HG03108 (cell line): ENCODE results near the gene MAT2A.

Experiments used
- ATAC-seq: cut with Tn5 transposase; IDR thresholded peaks from one replicate; pipeline ENCODE4 v1.9.1; 2021; ENCODE audit warnings: moderate library complexity; ENCODE audit not compliant: unreplicated experiment

Gene MAT2A

DNA sequence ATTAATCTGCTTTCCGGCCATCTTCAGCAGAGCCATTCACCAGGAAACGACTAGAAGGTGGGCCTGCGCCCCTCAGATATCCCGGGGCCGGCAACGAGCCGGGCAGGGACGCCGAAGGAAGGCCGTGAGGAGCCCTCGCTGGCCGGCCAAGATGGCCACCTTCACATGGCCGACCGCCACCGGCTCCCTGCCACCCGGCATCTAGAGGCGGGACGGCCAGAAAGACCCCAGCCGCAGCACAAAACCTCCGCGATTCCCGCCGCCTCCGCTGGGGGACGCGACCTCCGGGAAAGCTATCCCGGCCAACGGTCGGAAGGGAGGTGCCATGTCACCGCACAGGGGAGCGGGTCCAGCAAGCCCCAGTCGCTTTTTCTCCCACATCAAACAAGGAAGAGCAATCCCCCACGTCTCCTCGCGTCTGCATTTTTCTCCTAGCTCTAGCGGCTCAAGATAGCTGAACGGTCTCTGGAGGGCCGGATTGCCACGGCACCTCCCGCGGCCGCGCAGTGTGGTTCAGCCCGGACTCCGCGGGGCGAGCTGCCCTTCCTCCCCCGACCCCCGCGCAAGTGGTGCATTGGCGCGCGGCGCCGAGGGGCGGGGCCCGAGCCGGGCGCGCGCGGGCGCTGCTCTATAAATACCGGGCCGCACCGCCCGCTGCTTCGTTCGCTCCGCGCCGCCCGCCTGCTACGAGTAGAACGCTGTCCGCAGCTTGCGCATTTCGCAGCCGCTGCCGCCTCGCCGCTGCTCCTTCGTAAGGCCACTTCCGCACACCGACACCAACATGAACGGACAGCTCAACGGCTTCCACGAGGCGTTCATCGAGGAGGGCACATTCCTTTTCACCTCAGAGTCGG lies at the start of gene MAT2A:
MAT2A (plus strand) TSS at position 662 of the 854 bp plus-strand sequence; CDS start at position 782, 120 bp downstream.
- ATAC-seq, result peak; percentile 69

DNA sequence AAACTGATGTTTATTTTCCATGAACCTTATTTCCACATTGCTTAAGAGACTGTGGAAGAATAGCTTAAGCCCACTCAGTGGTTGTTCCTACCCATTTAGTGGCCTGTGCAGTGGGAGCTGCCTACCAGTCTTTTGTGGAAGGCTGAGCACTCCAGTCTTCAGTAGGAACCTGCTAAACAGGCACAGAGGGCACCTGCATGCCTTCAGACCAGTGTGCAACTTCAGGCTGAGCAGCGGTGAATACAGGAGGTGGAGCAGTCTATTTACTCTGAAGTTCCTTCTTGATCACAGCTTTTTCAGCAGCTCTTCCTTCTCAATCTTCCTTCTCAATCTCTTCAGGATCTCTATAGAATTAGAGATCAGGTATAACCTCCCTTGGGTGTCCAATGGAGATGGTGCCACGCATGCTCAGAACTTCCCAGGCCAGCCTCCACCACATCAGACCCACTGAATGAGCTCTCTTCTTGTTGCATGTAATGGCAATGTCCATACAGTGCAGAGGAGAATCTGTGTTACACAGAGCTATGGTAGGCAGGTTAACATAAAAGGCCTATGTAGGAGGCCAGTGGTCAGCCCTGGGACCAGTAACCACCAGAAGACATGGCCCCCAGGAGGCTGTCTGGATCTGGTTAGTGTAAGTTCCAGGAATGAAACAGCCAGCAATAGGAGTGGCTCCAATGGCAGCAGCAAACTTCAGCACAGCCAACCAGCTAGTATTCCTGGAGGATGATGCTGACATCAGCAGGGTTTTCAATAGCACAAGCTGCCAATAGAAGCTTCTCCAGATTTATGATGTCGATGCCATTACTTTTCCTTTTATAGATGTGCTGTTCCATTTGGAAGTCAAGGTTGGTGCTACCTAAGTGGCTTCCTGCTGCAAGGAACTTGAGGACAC lies 47.9 kb upstream of the MAT2A start:
- ATAC-seq, result no peak

DNA sequence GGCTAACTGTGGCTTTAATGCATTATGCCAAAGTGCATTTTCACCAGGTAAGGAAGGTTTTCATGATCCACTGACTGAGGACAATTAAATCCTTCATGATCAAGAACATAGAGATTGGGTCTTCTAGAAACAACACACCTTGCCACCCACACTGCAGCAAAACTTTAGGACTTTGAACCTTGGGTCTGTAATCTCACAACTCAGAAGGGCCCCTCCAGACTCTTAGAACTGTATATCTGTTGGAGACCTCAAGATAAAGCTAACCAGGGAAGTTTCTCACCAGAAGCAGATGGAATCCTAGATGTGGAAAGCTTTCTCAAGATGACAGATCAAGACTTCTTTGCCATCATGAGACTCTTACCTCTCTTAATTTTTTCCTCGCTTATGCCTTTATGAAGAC lies 42.5 kb upstream of the MAT2A start:
- ATAC-seq, result no peak

DNA sequence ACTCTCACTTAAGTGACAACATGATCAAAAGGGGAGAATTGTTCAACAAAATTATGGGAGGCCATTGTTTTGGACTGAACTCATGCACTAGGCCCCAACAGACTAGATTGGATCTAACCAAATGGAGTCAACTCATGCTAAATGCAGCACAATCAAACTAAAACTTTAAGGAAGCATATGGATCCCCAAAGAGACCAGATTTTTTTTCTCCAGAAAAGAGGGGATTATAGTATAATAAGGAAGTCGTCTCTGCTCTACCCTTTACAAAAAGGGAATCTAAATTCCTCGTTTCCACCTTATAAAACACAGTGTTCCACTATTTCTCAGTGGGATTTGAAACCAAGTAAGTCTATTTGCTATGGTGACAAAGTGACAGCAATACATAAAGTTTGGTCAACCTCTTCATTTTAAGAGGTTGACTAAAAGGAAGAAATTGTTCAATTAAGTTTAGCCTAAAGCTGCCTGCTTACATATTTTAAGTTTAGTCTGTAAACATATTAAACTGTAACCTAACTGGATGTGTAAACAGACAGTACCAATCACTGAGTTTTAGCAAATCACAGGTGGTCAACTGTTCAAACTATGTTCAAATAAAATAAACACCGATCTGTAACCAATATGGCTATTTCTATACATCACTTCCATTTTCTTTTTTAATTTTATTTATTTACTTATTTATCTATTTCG lies 40.9 kb upstream of the MAT2A start:
- ATAC-seq, result no peak

DNA sequence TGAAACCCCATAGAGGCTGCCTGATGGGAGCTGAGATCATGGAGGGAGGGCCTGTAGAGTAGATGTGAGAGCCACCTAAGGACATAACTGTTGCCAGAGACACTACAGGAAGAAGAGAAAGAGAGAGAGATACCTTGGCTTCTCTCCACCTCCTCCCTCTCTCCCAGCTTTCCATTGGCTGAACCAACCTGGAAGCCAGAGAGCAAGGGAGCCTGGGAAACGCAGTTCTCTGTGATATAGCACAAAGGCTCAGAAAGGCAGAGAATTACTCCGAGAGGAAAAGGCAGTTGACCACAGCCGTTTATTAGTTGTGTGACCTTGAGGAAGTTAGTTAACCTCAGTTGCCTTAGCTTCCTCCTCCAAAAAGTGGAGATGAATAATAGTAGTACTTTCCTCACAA lies 37.7 kb upstream of the MAT2A start:
- ATAC-seq, result no peak

DNA sequence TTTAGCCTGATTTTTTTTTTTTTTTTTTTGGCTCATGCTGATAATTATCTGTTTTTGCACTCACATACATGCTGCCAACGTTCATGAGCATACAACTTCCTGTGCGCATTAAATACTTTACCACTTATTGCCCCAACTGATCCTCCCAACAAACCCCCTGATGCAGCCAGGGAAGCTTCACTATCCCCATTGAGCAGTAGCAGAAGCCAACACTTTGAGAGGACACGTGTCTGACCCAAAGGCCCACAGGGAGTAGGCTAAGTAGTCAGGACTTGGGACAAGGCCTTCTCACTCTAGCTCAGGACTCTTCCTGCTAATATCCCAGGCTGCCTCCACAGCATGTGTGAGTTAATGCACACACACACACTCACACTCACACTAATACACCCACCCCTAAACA lies 36.2 kb upstream of the MAT2A start:
- ATAC-seq, result no peak

DNA sequence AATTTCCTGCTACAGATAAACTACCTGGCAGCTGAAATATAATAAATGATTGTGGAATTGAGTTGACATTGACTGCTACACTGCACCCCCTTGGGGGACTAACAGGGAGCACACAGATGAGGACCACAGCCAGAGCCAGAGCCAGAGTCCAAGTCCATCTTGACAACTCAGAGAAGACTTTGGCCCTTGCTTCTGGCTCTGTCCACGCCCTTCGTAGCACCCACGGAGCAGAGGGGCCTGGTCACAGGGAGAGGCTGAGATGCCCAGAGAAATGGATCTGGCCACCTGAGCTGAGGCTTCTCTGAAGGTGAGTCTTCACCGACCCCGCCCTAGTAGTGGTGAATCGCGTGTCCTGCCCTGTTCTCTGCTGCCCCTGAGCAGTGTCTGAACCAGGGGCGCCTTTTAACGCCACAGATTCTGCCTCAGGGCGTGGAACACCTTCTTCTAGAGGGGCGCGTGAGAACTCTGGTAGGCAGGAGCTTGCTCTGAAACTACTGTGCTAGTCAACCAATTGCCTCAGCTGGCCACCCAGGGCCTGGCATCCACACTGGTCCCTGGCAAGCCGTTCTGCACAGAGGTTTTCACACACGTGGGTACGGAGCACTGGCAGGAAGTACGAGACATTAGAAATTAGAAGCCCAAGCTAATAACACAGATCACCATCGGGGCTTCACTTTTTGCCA lies 35.7 kb upstream of the MAT2A start:
- ATAC-seq, result no peak

DNA sequence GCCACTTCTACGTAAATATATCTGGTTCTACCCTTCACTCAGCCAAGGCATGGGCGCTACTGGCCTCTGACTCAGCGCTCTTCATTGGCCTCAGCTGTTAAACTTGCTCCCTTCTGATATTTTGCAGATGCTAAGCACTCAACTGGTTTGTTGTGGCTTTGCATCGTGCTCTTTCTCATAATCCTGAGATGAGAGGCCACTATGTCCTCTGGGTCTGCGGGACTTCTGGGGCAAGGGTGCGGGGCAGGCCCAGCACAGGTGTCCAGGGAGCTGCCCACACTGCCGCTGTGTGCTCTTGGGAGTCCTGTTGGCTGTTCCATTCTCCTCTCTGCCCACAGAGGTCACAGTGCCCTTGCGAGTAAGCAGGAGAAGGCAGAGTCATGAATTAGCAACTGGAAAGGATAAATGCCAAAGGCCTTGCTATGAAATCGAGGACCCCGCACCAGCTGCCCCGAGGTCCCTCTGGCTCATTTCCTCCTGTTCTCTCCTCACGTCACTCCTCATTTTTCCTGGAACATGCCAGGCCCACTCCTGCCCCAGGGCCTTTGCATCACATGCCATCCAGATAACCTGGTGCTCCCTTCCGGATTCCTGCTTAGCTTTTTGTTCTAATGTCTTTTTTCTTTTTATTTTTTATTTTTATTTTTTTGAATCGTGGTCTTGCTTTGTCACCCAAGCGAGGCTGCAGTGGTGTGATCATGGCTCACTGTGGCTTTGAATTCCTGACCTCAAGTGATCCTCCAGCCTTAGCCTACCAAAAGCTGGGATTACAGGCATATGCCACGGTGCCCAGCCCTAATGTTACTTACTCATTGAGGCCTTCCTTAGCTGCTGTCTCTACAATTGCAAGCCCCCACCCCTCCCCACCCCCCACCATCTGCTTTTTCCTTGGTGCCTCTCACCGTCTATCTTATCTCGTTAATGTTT lies 34.9 kb upstream of the MAT2A start:
- no peak for ATAC-seq

DNA sequence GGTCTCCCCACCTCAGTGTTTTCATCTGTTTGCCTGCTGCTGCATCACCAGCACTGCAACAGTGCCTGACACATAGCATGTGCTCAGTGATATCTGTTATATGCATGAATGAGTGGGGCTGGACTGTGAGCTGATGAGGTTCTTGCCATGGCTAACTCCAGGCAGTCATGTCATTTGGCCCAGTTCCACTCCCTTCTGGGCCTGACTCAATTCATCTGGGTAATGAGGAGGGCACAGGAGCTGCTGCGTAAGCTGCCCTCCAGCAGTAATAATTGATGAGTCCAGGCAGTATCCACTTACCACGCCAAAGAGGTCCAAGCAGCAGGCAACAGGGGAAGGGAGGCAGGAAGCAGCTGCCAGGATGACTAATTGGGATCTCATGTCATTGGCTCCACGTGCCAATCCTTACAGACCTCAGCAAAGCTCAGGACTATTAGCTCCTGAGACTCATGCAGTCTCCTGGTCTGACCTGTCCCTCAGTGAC lies 34.1 kb upstream of the MAT2A start:
- ATAC-seq, result no peak

DNA sequence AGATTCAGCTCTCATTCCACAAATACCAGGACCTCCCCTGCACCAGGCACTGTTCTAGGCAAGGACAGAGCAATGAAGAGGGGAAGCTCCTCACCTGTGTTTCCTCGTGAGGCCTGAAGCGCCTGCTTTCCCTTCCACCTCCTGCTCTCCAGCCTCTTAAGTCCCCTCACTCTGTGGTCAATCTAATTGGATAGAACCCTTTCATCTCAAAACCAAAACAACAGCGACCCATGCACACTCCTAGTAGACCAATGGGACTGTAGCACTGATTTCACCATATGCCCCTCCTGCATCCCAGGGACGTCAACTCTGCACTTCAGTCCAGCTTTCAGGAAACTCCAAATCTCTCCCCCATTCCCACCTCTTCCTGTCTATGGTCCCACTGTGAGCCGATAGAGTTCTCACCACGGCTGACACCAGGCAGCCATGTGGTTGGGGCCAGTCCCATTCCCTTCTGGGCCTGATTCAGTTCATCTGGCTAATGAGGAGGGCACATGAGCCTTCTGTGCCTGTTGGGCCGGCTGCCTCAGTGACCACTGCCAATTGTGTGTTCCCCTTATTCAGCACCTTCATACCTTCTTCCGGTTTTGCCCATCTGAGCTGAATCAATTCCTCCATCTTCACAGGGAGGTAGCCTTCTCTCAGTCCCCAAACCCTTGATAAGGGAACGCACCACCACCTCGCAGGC lies 33.3 kb upstream of the MAT2A start:
- ATAC-seq, result no peak

DNA sequence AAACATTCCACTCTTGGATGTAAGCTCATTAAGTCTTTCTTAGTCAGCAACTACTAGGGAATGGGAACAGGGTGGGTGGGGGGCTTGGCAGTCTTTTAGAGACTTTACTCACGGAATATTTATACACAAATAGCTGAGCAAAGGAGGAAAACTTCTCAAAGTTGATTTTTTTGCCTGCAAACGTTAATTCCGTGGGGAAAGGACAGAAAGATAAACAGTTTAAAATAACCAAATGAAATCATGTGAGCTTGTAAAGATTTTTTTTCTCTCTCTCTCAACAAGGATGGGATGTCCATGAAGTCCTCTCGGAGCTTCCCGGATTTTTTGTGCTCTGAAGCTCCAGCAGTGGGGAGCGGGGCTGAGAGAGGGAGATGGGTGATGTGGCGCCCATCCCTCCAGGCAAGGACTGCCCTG lies 32.2 kb upstream of the MAT2A start:
- ATAC-seq, result no peak

DNA sequence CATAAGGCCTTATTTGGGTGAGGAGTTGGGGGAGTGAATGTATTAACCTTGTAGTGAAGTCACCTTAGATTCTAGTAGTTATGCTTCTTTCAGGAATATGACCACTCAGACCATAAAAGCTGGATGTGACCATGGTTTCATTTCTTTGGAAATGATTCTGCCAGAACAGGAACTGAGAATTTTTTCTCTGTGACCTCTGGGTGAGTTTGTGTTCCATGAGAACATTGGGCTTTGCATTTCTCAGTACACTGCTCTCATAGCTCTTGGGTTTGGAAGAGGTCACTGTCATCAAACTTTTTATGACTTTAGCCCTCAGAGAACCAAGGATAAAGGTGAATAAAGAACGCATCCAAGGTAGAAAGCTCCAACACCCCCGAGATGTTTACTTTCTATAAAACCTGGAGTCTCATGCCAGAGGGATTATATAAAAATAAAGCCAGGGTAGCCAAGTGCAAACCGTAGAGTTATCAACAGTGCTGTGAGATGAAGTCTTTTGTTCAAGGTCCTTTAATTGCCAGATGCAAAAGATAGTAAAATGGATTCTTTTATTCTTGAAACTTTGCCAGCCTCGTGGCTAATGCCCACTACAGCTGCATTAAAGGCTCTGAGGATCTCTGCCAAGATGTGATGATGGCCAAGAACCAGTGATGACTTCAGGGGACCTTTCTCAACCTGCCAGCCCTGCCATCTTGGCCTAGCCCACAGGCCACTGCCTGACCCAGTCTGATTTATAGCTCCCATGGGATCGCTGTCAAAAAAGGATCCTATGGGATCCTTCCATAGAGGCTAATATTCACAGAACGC lies 27.8 kb upstream of the MAT2A start:
- no peak for ATAC-seq

DNA sequence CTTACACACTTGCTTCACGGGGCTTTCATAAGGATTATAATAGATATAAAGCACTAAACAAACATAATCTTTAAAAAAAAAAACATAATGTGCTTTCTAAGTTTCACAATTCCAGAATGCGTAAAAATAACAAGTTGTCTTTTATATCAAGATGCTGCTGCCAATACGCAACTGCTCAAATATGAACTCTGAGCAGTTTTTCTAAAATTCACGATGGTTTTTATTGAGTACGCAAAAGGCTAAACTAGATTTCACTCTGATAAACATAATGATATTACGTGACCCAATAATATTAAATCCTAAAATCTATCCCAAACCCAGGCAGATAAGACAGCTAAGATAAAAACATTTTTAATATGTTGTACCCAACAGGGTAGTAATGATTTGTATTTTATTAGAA lies 24.6 kb upstream of the MAT2A start:
- no peak for ATAC-seq

DNA sequence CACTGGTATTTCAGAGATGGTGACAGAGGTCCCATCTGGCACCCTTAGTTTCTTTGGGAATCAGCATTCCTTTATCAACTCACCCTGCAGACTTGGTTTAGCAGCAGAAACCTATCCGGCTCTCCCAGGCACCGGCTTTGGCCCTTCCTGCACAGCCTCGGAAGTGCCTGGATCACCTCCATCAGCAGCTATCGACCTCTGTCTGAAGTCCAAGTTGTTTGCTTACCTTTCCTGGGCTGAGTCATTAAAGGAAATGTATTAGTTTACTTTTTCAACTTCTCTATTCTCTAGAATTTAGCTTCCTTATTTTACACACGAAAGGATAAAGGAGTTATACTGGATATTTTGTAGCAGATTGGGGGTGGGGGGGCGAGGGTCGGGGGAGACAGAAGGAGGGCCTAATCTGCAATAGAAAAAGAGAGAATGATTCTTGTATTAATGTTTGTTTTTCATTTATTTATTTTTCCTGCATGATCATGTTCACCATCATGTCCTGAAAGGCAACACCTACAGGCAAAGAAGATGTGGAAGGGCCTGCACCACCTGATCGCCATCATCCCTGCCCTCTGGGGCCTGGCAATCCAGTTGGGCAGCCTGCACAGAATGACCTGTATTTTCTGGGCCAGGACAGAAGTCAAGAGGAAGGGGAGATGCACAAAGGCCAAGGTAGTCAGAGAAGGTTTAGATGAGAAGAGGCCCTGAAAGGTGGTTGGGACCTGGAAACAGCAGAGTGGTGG lies 22.1 kb upstream of the MAT2A start:
- no peak for ATAC-seq

DNA sequence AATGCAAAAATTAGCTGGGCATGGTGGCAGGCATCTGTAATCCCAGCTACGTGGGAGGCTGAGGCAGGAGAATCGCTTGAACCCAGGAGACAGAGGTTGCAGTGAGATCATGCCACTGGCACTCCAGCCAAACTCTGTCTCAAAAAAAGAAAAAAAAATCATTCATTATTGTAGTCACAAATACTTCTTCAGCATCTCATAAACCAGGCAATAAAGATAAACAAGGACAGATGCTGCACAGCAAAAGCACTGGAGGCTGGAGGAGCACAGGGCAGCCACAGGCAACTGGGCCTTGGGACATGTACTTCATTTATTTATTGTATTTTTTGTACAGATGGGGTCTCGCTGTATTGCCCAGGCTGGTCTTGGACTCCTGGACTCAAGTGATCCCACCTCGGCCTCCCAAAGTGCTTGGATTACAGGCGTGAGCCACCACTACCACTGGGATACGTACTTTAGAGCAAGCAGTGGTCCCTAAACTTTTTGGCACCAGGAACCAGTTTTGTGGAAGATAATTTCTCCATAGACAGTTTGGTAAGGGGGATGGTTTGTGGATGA lies 16.8 kb upstream of the MAT2A start:
- no peak for ATAC-seq

DNA sequence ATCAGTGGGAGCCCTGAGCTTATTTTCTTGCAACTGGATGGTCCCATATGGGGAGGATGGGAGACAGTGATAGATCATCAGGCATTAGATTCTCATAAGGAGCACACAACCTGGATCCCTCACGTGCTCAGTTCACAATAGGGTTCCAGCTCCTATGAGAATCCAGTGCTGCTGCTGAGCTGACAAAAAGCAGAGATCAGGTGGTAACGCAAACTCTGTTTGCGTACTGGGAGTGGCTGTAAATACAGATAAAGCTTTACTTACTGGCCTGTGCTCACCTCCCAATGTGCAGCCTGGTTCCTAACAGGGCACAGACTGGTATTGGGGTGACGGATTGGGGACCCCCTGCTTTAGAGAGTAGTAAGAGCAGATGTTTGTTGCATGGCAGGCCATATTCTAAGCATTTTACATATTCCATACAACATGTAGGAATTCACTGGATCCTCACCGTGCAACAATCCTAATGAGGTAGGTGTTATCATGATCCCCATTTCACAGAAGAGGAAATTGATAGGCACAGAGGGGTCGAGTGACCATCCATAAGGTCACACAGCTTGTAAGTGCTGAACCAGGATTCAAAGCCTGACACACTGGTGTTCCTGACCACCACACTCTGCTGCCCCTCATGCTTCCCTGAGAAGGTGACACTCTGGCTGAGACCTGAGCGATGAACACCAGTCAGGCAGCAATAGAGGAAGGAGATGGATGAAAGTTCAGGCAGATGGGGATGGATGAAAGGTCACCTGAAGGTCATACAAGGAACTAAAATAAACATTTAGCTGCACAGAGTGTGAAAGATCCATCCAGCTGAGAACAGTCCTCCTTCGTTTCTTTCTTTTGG lies 15.7 kb upstream of the MAT2A start:
- no peak for ATAC-seq
